OCI-LY7 (cell line): Measurements from ENCODE around the gene PHF14. TPM values are rescaled to one million over a fixed set of nuclear protein-coding genes. Genes with fewer than 3 reads are reported as not detected.

Source experiments
- BruUV-seq: library from RNA; stranded (reverse); fragments of 400-500 nt; replicated peaks from 2 replicates; lab custom pipeline; 2021; lab: Mats Ljungman, UMichigan
- CTCF ChIA-PET: fragments of 300-600 bp; sonication (Branson Sonifier 250); formaldehyde crosslinking; loops from one replicate; lab custom pipeline; 2022; ENCODE audit warnings: antibody characterized with exemption; ENCODE audit not compliant: unreplicated experiment; lab: Charles Lee
- POLR2A ChIA-PET: fragments of 300-600 bp; sonication (Branson Sonifier 250); formaldehyde crosslinking; loops from one replicate; lab custom pipeline; 2022; ENCODE audit warnings: antibody characterized with exemption; lab: Charles Lee
- DNase-seq: peaks from one replicate; pipeline ENCODE4 v3.0.0-alpha.2; 2015; ENCODE audit warnings: low spot score
- H2AFZ ChIP-seq: fragments of 200-600 bp; sonication (generic), shearing (Covaris generic); 2 replicates; pipeline ENCODE4 v1.6.1; 2014; ENCODE audit warnings: mild to moderate bottlenecking, antibody characterized with exemption, low read length, moderate library complexity
- H3K27ac ChIP-seq: fragments of 200-600 bp; sonication (generic); 2 replicates; pipeline ENCODE4 v1.5.1; 2014; ENCODE audit warnings: mixed run types, low read depth, mild to moderate bottlenecking, moderate library complexity, low read length, inconsistent platforms; ENCODE audit not compliant: poor library complexity, severe bottlenecking
- H3K36me3 ChIP-seq: fragments of 200-600 bp; sonication (generic); 2 replicates; pipeline ENCODE4 v1.6.1; 2014; ENCODE audit warnings: mild to moderate bottlenecking, antibody characterized with exemption, low read length, moderate library complexity, mixed read lengths; ENCODE audit not compliant: insufficient read depth
- H3K4me1 ChIP-seq: fragments of 200-600 bp; sonication (generic); 2 replicates; pipeline ENCODE4 v1.5.1; 2014; ENCODE audit warnings: mild to moderate bottlenecking, low read length; ENCODE audit not compliant: insufficient read depth, poor library complexity, severe bottlenecking
- H3K4me2 ChIP-seq: fragments of 200-600 bp; sonication (generic); 2 replicates; pipeline ENCODE4 v1.6.1; 2014; ENCODE audit warnings: mild to moderate bottlenecking, low read length
- H3K4me3 ChIP-seq: fragments of 200-600 bp; sonication (generic); 2 replicates; pipeline ENCODE4 v1.5.1; 2014; ENCODE audit warnings: mild to moderate bottlenecking, low read depth, low read length; ENCODE audit not compliant: poor library complexity, severe bottlenecking
- H3K79me2 ChIP-seq: fragments of 200-600 bp; sonication (generic); 2 replicates; pipeline ENCODE4 v1.6.1; 2016; ENCODE audit warnings: low read depth, mild to moderate bottlenecking, low read length, moderate library complexity, mixed read lengths; ENCODE audit not compliant: insufficient read depth
- H3K9me2 ChIP-seq: fragments of 200-600 bp; sonication (generic); 2 replicates; pipeline ENCODE4 v1.6.1; 2016; ENCODE audit warnings: mild to moderate bottlenecking, low read length, mixed read lengths; ENCODE audit not compliant: insufficient read depth
- H3K9me3 ChIP-seq: fragments of 200-600 bp; sonication (generic); 2 replicates; pipeline ENCODE4 v1.6.1; 2014; ENCODE audit warnings: mild to moderate bottlenecking, mixed run types, low read length, mixed read lengths
- H4K20me1 ChIP-seq: fragments of 200-600 bp; sonication (generic); 2 replicates; pipeline ENCODE4 v1.6.1; 2014; ENCODE audit warnings: mild to moderate bottlenecking, antibody characterized with exemption, low read length, moderate library complexity, mixed read lengths; ENCODE audit not compliant: insufficient read depth
- CTCF ChIP-seq: fragments of 200-600 bp; sonication (generic); conservative IDR thresholded peaks from 2 replicates; pipeline ENCODE4 v1.5.1; 2014; ENCODE audit warnings: mild to moderate bottlenecking, antibody characterized with exemption, low read length, moderate library complexity, mixed read lengths
- EZH2phosphoT487 ChIP-seq: fragments of 200-600 bp; sonication (generic); IDR thresholded peaks from 2 replicates; pipeline ENCODE4 v1.6.1; 2018; ENCODE audit warnings: low read depth, borderline replicate concordance, mild to moderate bottlenecking, mixed run types, antibody characterized with exemption, low read length, moderate library complexity, mixed read lengths
- intact Hi-C: fragments of 100-400 bp; cut with micrococcal nuclease; formaldehyde crosslinking; loops from one replicate; pipeline ENCODE4 v1.10.0; 2022; ENCODE audit not compliant: unreplicated experiment
- total RNA-seq, 2 experiments: library from RNA; depleted of rRNA in 1 of 2; stranded (reverse); fragments of >200 nt in 1 of 2; shearing (Covaris generic) in 1 of 2; gene quantifications; 2 replicates each; pipeline ENCODE4 v1.2.3, GENCODE V29; 2014 to 2022

Gene PHF14
- total RNA-seq, 2 experiments from 2014 or later: 39.9 to 55.5 TPM

- Histone ChIP-seq H3K79me2 (no peaks in the 10 kb centered on the region), H4K20me1 (no peaks in the 10 kb centered on the region; the same call in 1 of the 2 replicates), H3K9me2 (no peaks in the 10 kb centered on the region), H3K36me3 (no peaks in the 10 kb centered on the region), H3K4me2 (no peak overlapping the region), H3K27ac (no peak overlapping the region), H2AFZ (no peak overlapping the region), H3K9me3 (no peaks in the 10 kb centered on the region), H3K4me3 (no peak overlapping the region), H3K4me1 (no peaks in the 10 kb centered on the region)
- ChIA-PET CTCF (no interaction called here), POLR2A (no interaction called here)
- TF ChIP-seq CTCF (no peak), EZH2phosphoT487 (no peak)
- intact Hi-C loops: no loop called here
- DNase-seq: no peak
- BruUV-seq: no TSS peak
Observed at GRCh38 chr7:11170175-11170574, 196.5 kb downstream of the PHF14 start.

GRCh38 chr7:11170863-11171568, 197.3 kb downstream of the PHF14 start:
- H3K9me2 ChIP-seq: no peaks in the 10 kb centered on the region
- POLR2A ChIA-PET: no interaction called here
- no peak overlapping the region for H3K4me2 ChIP-seq
- no peaks in the 10 kb centered on the region; the same call in 1 of the 2 replicates for H4K20me1 ChIP-seq
- H3K27ac ChIP-seq: no peak overlapping the region
- H3K79me2 ChIP-seq: no peaks in the 10 kb centered on the region
- H3K4me3 ChIP-seq: no peak overlapping the region
- BruUV-seq: no TSS peak
- no peaks in the 10 kb centered on the region for H3K9me3 ChIP-seq
- no peak overlapping the region for H2AFZ ChIP-seq
- CTCF ChIA-PET: no interaction called here
- intact Hi-C loops: no loop called here
- DNase-seq: no peak
- no peaks in the 10 kb centered on the region for H3K4me1 ChIP-seq
- no peaks in the 10 kb centered on the region for H3K36me3 ChIP-seq
- TF ChIP-seq EZH2phosphoT487 (no peak), CTCF (no peak)

- H4K20me1 ChIP-seq: no peaks in the 10 kb centered on the region; the same call in 1 of the 2 replicates
- H2AFZ ChIP-seq: no peak overlapping the region
- no peaks in the 10 kb centered on the region for H3K36me3 ChIP-seq
- H3K4me1 ChIP-seq: no peaks in the 10 kb centered on the region
- H3K4me3 ChIP-seq: no peak overlapping the region
- no peak for DNase-seq
- intact Hi-C loops: no loop called here
- BruUV-seq: no TSS peak
- TF ChIP-seq CTCF (no peak), EZH2phosphoT487 (no peak)
- H3K4me2 ChIP-seq: no peak overlapping the region
- POLR2A ChIA-PET: interaction anchor here (1.0 kb wide), 2 partner anchors 35 to 90 kb away, joined by 3 read pairs; no protein-coding TSS in a partner anchor
- no peaks in the 10 kb centered on the region for H3K9me2 ChIP-seq
- CTCF ChIA-PET: no interaction called here
- H3K9me3 ChIP-seq: no peaks in the 10 kb centered on the region
- H3K27ac ChIP-seq: no peak overlapping the region
- H3K79me2 ChIP-seq: no peaks in the 10 kb centered on the region
Observed at GRCh38 chr7:11171569-11172192, 198.0 kb downstream of the PHF14 start.
